HG03097 (cell line): ENCODE data around the gene CAMTA1.

ENCODE experiments used
- ATAC-seq: cut with Tn5 transposase; IDR thresholded peaks from one replicate; pipeline ENCODE4 v1.9.1; 2021; ENCODE audit not compliant: unreplicated experiment, low FRiP score

The CAMTA1 gene

GRCh38 chr1:6969762-6970161, 184.5 kb downstream of the CAMTA1 start:
- no peak for ATAC-seq

- ATAC-seq, result no peak
Measured at GRCh38 chr1:6970221-6970620, 185.0 kb downstream of the CAMTA1 start.

DNA sequence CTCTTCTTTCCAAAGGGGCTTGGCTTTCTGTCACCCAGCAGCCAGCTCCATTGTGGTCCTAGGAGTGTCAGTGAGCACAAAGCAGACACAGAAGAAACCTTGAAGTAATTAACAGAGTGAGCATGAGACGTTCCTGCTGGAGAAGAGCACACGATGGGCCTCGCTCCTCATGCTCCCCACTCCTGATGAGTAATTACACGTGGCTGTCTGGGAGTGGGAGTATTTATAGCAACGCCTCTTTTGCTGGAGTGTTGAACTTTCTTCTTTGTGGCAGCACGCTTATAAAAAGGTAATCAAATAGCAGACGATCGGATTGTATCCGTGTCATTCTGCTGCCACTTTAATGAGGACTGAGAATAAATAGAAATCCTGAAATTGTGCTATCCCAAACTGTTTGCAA, 185.8 kb downstream of the CAMTA1 start:
- no peak for ATAC-seq

DNA sequence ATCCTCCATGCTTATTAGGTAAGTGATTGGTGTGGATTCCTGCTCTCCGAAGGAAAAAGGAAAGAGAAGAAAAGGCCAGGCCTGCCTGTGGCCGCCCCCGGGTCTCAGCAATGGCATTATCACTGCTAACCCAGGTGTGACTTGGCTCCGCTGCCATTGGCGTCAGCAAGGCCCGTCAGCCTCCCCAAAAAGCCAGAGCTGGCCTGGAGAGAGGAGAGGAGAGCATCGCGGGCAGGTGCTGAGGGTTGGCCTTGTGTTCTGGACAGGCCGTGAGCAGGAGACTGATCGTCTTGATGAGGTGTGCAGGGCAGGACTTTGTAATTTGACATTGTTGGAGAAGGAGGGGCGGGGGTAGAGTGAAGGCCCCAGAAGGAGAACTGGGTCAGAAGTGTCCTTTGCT, 186.4 kb downstream of the CAMTA1 start:
- no peak for ATAC-seq

- no peak for ATAC-seq
Measured at GRCh38 chr1:6972399-6972798, 187.1 kb downstream of the CAMTA1 start.

DNA sequence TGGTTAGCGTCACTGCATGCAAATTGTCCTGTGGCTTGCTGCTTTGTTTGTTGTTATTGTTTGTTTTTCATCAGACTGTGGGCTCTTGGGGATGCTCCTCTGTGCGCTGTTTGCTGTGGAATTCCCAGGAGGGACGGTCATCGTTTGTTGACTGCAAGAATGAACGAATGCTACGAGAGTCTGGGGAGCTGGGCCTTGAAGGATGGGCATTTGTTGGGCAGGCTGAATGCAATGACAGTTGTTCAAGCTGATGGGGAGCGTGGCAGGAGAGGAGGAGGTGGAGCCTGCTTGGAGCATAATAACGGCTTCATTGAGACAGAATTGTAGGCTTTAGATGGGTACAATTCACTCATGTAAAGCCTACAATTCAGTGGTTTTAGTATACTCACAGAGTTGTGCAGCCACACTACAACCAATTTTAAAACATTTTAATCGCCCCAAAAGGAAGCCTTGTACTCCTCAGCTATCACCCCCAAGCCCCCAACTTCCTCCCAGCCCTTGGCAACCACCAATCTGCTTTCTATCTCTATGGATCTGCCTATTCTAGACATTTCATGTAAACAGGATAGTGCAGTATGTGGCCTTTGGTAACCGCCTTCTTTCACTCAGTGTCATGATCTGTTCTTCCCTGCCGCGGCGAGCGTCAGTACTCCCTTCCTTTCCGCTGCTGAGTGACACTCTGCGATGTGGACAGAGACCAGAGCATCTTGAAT, 190.2 kb downstream of the CAMTA1 start:
- ATAC-seq, result no peak

GRCh38 chr1:6976044-6976375, 190.8 kb downstream of the CAMTA1 start:
- ATAC-seq, result no peak

DNA sequence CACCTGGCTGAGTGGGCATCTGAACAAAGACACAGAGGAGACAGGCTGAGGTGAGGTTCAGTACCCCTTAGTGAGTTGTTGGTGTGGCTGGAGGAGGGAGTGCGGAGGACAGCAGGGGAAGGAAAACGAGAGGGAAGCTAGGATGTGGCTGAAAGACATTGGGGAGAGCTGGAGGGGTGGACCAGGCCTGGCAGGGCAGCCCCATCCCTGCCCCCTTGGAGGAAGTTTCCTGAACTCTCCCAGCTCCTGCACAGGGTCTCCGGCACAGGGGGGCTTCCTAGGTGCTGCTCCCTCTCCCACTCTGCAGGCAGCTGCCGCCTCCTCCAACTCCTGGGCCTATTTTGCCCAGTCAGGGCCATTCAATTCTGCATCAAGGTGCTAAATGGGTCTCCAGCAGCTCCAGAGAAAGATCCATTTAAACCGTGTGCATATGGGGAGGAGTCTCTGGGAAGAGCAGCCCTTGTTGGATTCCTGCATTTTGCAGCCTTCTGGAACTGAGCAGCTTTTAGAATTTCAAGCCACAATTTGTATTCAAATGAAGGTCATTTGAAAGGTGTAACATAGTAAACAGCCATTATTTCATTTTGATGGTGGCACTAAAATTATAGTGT, 193.9 kb downstream of the CAMTA1 start:
- ATAC-seq, result no peak

- ATAC-seq, result no peak
Measured at GRCh38 chr1:6981595-6981994, 196.3 kb downstream of the CAMTA1 start.

DNA sequence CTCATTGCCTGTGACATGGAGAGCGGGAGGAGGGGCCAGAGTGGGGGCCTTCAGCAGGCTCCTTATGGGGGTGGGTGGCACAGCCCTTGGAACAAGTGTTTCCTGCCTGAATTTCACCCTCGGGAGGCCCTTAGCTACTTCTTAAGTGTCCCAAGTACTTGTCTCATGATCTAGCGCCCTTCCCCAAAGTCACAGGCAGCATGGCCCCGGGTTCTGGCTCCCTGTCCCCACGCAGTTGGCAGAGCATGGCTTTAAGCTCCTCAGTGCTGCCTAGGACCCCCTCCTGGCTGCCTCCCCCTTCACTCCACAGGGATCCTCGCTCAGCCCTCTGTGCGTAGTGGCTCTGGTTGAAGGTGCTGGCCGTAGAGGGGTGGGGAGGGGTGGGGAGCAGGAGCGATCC, 197.2 kb downstream of the CAMTA1 start:
- ATAC-seq, result no peak

DNA sequence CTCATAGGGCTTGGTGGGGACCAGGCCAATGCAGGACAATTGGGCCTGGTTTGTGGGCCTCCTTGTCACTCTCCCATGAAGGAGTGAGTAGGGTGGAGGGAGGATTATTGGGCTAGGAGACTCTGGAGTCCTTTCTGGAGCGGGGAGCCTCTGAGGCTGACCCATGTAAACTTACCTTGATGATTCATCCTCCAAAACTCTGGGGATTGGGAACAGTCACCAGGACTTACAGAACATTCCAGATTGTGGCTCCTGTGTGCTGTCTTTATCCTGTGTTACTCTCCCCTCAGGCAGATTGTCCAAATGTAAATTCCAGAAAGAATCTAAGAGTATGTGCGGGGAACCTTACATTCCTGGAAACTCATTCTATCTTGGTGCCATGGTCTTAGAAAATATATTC, 197.6 kb downstream of the CAMTA1 start:
- no peak for ATAC-seq

DNA sequence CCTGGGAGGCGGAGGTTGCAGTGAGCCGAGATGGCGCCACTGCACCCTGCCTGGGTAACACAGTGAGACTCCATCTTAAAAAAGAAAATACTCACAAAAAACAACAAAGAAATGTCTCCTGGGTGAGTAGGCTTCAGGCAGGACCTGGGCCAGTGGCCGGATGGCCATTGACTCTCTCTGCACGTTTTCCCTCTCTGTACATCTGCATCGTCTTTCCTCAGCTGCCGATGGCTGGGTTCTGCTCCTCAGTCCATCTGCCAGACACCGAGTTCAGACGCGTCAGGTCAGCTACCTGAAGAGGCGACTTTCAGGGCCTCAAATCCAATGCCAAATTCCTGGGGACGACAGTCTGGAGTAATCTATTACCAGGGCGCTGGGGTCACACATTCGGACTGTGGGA, 199.3 kb downstream of the CAMTA1 start:
- ATAC-seq, result no peak

GRCh38 chr1:6984986-6985385, 199.7 kb downstream of the CAMTA1 start:
- ATAC-seq, result no peak

DNA sequence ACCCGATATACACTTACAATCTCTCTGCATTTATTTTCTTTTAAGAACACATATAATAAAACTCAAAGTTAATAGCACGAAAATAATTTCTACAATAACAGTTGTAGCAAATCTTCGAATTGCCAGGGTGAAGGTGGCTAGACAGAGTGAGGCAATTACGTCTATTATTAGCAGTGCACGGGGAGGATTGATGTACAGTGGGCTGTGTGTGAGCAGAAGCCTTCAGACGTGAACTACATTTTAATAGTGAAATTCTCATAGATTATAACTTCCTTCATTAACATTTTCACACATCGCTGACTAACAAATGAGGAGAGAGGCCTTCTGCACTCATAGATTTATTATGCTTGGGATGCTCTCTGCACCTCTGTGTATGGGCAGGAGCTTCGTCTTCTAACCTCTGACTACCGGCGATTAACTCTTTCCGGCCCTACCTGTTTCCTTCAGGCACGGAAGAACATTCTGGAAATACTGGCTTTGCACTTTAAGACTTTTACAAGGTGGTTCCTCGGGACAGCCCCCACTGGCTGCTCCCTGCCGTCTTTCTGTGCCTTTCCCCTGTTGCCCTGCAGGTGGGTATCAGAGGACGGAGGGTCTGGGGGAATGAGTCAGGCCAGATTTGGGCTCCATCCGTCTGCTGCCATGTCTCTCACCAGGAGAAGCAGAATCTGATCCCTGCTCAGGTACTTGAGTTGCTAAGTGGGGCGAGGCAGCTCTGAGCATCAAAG, 200.5 kb downstream of the CAMTA1 start:
- no peak for ATAC-seq

GRCh38 chr1:6986281-6986680, 201.0 kb downstream of the CAMTA1 start:
- no peak for ATAC-seq

- ATAC-seq, result no peak
Measured at GRCh38 chr1:6987940-6988339, 202.7 kb downstream of the CAMTA1 start.

- no peak for ATAC-seq
Measured at GRCh38 chr1:6988796-6989195, 203.5 kb downstream of the CAMTA1 start.

DNA sequence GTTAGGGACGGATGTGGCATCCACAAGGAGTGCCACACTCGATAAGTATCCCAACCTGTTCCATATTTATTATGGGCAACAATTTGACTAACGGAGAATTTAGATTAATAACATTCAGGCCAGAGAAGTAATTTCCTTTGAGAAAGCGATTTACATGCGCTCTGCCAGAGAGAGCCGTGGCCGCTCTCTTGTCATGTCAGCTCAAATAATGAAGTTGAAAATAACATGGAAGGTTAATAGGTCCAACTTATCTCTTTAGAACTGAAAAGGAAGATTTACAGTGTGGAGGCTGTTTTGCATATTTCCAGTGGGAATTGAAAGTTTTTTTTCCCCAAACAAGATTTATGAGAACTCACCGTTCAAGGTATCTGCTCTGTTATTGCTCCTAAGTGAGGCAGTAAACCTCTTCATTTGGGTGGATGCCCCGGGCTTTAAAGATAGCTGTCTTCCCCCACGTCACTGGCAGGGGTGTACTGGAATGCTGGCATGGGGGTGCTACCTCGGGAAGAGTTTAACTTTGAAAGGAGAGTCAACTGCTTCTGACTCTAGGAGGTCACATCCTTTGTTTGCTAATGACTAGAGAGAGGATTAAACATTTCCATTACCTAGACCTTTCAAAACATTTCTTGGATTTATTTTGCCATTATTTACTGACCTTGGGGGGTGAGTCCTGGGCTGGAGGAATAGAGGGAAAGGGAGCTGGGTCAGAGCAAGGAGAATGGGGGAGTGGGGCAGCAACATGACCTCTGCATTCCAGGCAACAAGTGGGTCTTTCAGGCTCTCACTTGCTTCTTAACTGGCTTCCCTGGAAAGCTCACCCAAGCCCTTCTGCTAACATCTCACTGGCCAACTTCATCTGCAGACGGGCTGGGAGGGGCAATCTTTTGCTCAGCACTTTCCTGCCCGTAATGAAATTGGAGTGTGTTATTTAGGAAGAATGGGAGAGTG, 204.2 kb downstream of the CAMTA1 start:
- no peak for ATAC-seq

- ATAC-seq, result no peak
Measured at GRCh38 chr1:6991266-6991665, 206.0 kb downstream of the CAMTA1 start.

- no peak for ATAC-seq
Measured at GRCh38 chr1:6995789-6996188, 210.5 kb downstream of the CAMTA1 start.

DNA sequence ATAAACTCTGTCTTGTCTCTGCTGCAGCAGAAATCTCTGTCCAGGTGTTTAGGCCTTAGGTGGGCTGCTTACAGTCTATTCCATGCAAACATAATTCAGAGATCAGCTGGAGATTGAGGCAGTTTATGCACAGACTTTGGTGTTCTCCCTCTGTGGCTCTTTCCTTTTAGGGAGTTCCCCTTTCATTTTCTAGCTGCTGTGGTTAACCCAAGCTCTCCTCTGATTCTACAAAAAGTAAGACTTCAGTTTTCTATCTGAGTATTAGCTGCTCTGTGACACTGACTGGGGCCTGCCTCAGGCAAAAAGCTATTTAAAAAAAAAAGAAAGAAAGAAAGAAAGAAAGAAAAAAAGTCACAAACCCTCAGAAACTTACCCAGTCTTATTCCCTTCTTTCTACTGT, 211.1 kb downstream of the CAMTA1 start:
- no peak for ATAC-seq
